GM12892 (cell line): Measurements from ENCODE around the gene NBEA.
A peak's percentile ranks its signal among the peaks of the same experiment; 100 is the strongest.

Experiments used
- DNase-seq: peaks from one replicate; pipeline ENCODE4 v3.0.0; 2011; ENCODE audit not compliant: insufficient read length
- FAIRE-seq: peaks from 2 replicates; lab custom pipeline; 2011; peaks lifted over from hg19 to GRCh38; lab: Jason Lieb, UNC
- POLR2A ChIP-seq: IDR thresholded peaks from 2 replicates; pipeline ENCODE4 v1.6.1; 2011; ENCODE audit warnings: low read depth, low read length, control low read depth
- POLR2AphosphoS5 ChIP-seq: IDR thresholded peaks from 2 replicates; pipeline ENCODE4 v1.6.1; 2011; ENCODE audit warnings: low read depth, low read length, control low read depth
- TAF1 ChIP-seq: IDR thresholded peaks from 2 replicates; pipeline ENCODE4 v1.6.1; 2011; ENCODE audit warnings: low read depth, mild to moderate bottlenecking, control low read depth, low read length, borderline replicate concordance

Gene NBEA

GRCh38 chr13:35718084-35718483 lies 776.0 kb downstream of the NBEA start:
- DNase-seq: no peak
- TF ChIP-seq POLR2AphosphoS5 (no peak), POLR2A (no peak), TAF1 (no peak)
- no peak for FAIRE-seq

- TF ChIP-seq POLR2AphosphoS5 (no peak), TAF1 (no peak), POLR2A (no peak)
- FAIRE-seq (no peak), DNase-seq (no peak)
Measured at GRCh38 chr13:35720290-35720689, 778.2 kb downstream of the NBEA start.

- peak; percentile 31 for DNase-seq
- no peak for FAIRE-seq
- TF ChIP-seq TAF1 (no peak), POLR2A (no peak), POLR2AphosphoS5 (no peak)
Measured at GRCh38 chr13:35720690-35721554, 778.9 kb downstream of the NBEA start.
